GM12872 (cell line): ENCODE results near the gene SMARCA2.

ENCODE experiments used
- TF ChIP-seq, protein P1 (sequence below): IDR thresholded peaks from 3 replicates; pipeline ENCODE4 v1.5.1; 2011; ENCODE audit warnings: low read depth, mild to moderate bottlenecking, low read length, moderate library complexity; ENCODE audit not compliant: insufficient read depth

The SMARCA2 gene

DNA sequence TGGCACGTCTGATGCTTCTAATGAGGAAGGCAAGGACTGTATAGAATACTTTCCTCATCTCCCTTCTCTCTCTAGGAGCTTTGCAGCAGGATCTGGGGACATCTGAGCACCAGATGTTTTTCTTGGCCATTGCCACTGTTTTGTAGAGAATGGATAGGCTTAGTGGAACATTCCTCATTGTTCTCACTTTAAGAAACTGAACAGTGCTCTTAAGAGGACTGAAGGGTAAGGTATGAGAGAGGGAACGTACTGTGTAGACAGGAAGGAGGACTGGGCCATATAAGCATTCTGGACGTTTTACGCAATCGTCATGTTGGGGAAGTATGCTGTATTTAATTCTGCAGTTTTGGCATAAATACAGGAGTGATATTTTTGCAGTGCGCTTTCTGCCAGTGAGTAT, 70.6 kb downstream of the SMARCA2 start:
- TF ChIP-seq, protein P1, sequence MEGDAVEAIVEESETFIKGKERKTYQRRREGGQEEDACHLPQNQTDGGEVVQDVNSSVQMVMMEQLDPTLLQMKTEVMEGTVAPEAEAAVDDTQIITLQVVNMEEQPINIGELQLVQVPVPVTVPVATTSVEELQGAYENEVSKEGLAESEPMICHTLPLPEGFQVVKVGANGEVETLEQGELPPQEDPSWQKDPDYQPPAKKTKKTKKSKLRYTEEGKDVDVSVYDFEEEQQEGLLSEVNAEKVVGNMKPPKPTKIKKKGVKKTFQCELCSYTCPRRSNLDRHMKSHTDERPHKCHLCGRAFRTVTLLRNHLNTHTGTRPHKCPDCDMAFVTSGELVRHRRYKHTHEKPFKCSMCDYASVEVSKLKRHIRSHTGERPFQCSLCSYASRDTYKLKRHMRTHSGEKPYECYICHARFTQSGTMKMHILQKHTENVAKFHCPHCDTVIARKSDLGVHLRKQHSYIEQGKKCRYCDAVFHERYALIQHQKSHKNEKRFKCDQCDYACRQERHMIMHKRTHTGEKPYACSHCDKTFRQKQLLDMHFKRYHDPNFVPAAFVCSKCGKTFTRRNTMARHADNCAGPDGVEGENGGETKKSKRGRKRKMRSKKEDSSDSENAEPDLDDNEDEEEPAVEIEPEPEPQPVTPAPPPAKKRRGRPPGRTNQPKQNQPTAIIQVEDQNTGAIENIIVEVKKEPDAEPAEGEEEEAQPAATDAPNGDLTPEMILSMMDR: no peak

DNA sequence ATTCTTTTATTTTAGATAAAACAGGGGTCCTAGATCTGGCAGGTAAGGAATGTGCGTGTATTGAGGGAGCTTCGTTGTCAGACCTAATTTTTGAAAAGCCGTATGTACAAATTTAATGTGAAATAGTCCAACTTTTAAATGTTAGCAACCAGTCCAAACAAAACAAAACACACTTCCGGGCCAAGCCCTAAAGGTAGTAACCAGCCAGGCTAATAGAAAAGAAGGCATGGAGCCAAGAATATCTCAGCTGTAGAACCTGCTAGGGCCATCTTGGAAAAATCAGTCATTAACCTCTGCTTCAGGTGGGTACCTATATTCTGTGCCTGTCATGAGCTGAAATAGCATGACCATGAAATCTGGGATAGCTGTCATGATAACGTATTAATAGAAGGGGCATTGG, 71.0 kb downstream of the SMARCA2 start:
- TF ChIP-seq, protein P1: no peak

DNA sequence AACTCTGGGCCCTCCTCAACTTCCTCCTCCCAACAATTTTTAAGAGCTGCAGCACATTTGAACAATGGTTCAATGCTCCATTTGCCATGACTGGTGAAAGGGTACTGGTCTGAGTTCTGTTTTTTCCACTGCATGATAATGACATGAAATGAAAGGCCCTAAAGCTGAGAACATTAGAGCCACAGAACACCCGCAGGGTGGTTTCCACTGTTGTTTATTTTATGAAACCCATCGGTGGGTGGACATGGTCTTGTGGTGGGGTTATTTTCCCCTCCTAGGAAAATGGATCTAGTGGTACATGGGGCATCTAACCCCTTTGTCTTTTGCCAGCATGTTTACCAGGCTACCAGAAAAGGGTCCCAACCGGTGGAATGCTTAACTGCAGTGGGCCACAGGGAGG, 71.8 kb downstream of the SMARCA2 start:
- TF ChIP-seq, protein P1: no peak

DNA sequence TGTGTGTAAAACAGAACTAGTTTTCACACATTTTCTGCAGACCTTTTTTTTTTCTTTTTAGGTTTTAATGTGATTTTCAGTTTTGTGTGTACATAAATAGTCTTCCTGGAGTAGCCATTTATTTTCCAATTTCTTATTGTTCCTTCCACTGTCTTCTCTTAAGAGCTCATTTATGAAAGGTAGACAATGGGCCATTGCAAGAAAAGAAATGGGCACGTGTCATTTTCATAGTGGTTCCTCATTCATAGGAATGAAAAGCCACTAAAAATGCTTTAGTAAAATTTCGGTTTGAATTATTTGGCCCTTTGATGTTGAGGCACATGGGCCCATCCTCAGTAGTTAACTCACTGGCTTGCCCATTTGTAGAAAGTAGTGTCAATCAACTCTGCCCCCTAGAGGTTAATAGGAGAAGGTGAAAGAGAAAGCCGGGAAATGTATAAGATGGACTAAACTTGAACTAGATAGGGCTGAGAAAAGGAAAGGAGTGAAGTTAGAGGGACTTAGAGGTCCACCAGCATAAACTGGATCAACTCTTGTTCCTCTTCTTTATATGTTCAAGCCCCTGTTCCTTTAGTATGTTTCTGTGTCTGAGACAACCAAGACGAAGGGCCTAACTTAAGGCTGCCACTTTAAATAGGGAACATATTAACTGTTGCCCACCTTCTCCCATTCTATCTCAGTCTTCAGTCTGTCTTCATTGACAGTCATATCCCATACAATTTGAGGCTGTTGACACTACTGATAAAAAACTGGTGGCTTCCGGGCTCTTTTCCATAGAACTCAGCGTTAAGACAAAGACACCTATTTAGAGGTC, 72.6 kb downstream of the SMARCA2 start:
- TF ChIP-seq, protein P1: peak; percentile 66

DNA sequence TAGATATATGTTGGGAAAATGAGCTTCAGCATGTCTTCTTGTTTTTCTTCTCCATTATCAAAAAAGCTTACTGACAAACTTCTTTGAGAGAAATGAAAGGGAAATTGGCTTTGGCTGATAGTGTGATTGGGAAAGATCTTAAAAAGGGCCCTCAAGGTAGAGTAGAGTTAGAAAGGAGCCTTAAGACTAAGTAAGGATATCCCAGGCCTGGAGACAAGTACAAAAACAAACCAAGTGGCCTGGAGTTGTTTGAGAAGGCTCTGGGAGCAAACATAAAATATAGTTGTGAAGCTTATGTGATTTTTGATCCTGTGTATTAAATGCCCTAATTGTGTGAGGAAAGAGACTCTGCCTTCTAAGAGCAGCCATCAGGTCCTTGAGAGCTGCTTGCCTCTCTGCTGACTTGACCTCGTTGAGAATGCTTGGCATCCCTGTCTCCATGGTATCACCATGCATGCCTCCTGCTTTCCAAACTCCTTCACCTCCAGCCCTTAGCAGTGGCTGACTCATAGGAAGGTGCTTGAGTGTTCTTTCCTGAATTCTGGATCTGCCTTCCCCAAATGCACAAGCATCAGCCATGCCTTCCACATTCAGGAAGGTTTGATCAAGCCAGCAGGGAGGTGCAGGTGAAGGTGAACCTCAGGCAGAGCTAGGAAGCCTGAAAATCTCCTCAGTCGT, 78.9 kb downstream of the SMARCA2 start:
- TF ChIP-seq, protein P1: no peak

DNA sequence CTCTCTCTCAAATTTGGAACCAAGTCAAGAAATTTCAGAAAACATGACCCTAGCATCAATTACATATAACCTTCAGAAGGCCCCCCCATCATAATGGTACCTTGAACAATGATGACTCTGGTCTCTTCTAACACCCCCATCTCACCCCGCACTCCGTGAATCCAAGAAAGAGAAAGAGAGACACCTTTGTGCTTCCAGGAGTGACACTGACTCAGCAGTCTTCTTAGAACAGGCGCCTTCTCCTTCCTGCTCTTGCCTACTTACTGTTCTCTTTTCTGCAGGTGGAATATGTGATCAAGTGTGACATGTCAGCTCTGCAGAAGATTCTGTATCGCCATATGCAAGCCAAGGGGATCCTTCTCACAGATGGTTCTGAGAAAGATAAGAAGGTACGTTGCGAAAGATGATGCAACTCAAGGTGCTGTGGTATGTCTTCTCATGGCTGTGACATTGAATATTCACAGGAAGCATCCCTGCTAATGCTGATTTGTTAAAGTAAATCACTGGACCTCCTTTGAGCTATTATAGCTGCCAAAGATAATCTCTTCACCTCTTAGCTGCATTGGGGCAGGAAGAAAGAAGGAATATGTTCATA, 81.3 kb downstream of the SMARCA2 start:
- TF ChIP-seq, protein P1: no peak

DNA sequence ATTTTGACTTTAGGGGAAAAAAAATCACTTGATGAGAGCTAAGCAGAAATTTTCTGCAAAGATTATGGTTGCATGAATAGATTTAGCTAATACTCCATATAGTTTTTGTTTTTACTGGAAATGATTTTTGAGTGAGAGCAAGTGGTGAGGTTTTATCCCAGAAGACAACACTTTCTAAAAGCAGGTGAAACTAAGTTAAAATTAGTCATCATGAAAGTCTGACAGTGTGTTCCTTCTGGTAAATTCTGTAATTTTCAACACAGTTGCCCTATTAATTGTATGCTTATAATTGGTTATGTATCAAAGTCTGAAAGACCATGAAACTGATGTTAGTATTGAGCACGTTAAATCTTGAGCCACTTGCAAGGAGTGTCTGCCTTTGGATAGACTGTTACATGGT, 91.5 kb downstream of the SMARCA2 start:
- TF ChIP-seq, protein P1: no peak
